NCI-H2227 treated with DMSO at 0.1 percent for 48 hours (cell line): Measurements from ENCODE around the gene BAHD1.
"Not testable (repeated sequence)": the region's sequence is repeated elsewhere in the genome, so short reads cannot be mapped to it uniquely, and the experiment has no call there.

Experiments used
- DNase-seq: peaks from one replicate; lab custom pipeline; 2025; lab: John Stamatoyannopoulos, UW

The BAHD1 gene

GRCh38 chr15:40445421-40445922 lies 4.7 kb downstream of the BAHD1 start:
- no peak for DNase-seq

DNA sequence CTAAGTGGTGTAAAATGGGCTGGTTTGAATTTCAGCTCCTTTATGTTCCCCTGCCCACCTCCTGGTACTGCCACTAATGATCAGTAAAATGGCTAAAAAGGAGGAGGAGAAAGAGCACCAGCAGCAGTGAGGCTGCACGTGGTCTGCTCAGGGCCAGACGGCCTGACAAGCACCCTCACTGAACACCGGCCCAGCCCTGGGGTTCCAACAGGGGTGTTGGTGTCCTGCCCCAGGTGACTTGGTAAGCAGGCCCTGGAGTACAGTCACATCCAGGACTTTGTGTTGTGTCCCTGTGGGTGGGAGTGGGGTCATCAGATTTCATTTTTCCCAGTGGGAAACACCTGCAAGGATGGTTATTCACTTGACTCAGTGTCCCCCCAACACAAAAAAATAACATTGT lies 5.4 kb downstream of the BAHD1 start:
- no peak for DNase-seq

DNA sequence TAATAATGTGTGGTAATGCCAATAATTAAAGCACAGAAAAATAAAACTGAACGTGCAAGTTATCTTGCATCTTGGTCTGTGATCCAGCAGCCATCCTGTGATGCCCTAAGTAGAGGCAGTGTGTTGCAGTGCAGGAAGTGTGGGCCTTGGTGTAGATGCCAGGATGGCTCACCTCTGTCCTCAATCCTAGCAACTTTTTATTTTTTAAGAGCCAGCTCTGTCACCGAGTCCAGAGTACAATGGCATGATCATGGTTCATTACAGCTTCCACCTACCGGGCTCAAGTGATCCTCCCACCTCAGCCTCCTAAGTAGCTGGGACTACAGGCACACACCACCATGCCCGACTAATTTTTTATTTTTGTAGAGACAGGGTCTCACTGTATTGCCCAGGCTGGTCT lies 7.6 kb downstream of the BAHD1 start:
- no peak for DNase-seq

- DNase-seq, result no peak
Observed at GRCh38 chr15:40449275-40449674, 8.5 kb downstream of the BAHD1 start.

DNA sequence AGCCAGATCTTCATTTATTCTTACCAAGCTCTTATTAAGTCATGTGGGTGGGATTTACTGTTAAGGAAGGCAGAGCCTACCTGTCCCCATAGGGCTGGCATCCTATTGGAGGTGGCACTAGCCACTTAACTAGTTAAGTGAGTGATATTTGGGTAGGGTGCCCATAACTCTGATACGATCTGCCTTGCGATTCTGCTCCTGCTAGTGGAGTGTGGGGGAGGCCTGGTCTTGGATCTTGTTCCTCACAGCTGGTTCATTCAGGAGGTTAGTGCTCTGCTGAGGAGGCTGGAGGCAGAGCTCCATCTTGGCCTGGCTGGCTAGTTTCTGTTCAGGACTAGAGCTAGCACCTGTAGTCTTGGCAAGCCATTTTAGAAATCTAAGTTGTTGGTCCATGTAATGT lies 9.3 kb downstream of the BAHD1 start:
- no peak for DNase-seq

- DNase-seq, result no peak
Observed at GRCh38 chr15:40451527-40452158, 10.9 kb downstream of the BAHD1 start.

DNA sequence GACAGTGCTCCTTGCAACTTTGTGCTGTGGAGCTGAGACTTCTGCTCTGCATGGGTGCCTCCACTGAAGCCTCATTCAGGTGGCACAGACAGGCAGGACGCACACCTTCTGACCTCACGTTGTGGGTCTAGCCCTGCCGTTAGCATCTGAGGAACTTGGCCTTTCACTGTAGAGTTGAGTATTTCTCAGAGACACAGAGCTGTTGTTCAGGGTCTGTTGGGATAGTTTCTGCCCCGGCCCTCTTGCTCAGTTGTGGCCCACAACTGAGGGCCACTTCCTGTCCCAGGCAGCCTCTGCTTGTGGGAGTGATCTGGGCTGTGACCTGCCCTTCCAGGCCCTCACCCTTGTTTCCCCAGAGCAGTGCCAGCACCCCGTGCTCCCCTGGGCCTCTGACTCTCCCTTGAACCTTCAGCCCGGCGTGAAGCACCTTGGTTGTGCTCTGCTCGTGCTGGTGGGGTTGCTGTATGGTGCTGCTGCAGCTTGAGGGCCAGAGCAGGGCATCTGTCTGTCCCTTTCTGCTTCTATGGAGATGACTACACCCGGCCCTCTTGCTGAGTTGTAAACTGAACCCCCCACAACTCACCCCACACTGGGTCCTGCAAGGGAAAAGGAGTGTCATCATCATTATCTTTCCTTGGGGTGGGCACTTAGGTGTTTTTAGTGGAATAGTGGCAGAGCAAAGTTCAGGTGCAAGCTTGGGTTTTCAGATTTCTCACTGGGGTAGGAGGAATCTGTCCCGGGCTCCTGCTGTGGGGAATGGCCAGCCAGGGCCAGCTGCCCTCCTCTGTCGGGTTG lies 11.7 kb downstream of the BAHD1 start:
- no peak for DNase-seq

- not testable (repeated sequence) for DNase-seq
Observed at GRCh38 chr15:40453941-40454340, 13.2 kb downstream of the BAHD1 start.

GRCh38 chr15:40454904-40455391 lies 14.2 kb downstream of the BAHD1 start:
- DNase-seq, result no peak

DNA sequence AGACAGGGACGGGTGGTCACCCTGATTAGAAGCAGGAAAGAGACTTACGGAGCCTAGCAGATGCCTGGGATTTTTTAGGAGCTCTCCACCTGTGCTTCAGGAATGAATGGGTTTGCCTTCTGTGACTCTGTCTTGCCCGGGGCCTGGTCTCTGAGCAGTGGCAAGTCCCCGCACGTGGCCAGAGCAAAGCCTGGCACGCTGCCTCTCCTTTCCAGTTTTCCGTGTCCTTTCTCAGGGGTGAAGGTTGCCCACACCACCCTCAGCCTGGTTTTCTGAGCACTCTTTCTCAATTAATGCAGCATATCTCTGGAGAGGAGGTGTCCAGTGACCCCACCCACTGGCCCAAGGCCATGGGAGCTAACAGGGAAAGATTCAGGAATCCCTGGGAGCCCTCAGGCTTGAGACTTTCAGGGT lies 15.6 kb downstream of the BAHD1 start:
- no peak for DNase-seq

DNA sequence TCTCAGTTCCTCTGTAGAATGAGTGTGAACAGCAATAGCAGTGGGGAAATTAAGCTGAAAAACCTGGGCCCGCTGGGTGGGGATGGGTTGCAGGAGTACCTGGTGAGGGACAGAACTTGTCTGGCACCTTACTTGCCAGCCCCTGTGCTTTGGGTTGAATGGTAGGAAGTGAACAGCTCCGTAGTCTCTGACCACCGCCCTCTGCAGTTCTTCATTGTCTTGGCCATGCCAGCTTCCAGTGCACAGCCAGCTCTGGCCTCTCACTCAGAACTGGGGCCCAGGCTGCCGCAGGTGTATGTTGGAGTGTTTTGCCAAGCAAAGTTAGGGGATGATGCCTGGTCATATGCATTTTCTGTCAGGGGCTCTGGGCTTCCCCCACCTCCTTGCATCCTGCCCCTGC lies 16.0 kb downstream of the BAHD1 start:
- DNase-seq, result no peak

DNA sequence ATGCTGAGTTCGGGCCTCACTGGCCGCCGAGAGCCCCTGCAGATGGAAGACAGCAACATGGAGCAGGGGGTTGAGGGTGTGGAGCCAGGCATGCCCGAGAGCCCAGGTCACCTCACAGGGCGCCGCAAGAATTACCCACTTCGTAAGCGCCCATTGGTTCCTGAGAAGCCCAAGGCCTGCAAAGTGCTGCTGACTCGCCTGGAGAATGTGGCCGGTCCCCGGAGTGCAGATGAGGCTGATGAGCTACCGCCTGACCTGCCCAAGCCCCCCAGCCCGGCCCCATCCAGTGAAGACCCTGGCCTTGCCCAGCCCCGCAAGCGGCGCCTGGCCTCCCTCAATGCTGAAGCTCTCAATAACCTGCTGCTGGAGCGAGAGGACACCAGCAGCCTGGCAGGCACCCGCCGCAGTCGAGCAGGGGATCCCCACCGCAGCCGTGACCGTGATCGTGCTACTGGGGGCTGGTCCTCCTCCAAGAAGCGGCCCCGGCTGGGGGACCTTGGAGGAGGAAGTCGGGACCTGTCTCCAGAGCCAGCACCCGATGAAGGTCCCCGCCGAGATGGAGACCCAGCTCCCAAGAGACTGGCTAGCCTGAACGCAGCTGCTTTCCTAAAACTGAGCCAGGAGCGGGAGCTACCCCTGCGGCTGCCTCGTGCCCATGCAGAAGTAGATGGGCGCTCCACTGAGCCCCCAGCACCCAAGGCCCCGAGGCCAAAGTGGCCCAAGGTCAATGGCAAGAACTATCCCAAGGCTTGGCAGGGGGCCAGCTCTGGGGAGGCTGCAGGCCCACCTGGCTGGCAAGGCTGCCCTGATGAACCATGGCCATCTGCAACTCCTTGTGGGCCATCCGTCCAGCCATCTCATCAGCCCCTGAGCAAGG lies 18.0 kb downstream of the BAHD1 start:
- no peak for DNase-seq

DNA sequence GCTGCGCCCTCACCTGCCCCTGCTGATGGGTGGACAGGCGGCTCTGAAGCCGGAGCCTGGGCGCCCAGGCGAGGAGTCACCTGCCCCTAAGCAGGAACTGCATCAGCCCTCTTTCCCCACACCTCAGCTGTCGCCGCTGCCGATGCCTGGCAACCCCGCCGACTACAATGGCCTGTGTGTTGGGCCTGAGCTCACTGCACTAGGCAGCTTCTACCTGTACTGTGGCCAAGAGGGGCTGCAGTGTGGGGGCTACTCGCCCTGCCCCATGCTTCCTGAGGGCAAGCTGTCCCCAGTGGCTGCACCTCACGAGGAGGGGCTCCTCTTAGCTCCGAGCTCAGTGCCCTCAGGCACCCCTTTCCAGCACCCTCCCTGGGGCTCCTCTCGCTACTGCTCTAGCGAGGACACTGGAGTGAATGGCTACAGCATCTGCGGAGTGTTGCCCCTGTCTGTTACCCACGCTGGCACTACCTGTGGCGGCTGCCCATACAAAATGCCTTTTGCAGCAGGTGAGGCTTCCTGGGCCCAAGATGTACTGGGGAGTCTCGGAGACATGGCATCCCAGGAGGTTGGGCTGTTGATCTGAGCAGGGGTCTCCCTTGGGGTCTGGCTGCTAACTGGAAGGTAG lies 18.8 kb downstream of the BAHD1 start:
- DNase-seq, result no peak

- no peak for DNase-seq
Observed at GRCh38 chr15:40460404-40460803, 19.7 kb downstream of the BAHD1 start.

DNA sequence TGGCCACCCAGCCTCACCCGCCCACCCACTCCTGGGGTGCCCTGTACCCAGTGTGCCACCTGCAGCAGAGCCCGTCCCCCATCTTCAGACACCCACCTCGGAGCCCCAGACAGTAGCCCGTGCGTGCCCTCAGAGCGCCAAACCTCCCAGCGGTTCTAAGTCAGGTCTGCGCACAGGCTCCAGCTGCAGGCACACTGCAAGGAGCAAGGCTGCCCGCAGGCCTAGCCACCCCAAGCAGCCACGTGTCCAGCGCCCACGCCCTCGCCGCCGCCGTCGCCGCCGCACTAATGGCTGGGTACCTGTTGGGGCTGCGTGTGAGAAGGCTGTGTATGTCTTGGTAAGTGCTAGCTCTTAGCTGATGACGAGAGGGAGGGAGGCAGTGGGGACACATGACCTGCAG lies 21.2 kb downstream of the BAHD1 start:
- DNase-seq, result no peak

GRCh38 chr15:40463279-40463678 lies 22.5 kb downstream of the BAHD1 start:
- DNase-seq, result no peak

DNA sequence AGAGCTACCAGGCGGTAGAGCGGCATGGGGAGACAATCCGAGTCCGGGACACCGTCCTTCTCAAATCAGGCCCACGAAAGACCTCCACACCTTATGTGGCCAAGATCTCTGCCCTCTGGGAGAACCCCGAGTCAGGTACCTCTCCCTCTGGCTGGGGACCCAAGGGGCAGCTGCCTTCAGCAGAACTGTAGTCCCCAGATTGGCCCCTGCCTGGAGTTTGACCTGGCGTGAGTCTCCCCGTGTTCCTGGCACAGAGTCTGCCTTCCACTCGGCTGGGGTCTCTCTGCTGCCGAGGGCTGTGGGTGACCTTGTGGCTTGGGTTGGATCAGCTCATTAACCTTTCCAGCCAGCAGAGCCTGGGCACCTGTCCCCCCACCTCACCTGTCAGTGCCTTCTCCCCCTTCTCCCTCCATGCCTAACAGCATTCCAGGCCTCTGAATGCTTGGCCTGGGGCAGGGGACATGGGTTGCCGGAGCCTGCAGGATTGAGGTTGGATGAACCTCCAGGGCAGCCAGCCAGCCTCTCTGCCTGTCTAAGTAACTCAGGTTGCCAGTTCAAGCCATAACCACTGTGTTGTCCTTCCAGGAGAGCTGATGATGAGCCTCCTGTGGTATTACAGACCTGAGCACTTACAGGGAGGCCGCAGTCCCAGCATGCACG lies 23.3 kb downstream of the BAHD1 start:
- no peak for DNase-seq

- DNase-seq, result no peak
Observed at GRCh38 chr15:40464595-40465185, 23.9 kb downstream of the BAHD1 start.

- no peak for DNase-seq
Observed at GRCh38 chr15:40465939-40466338, 25.2 kb downstream of the BAHD1 start.

DNA sequence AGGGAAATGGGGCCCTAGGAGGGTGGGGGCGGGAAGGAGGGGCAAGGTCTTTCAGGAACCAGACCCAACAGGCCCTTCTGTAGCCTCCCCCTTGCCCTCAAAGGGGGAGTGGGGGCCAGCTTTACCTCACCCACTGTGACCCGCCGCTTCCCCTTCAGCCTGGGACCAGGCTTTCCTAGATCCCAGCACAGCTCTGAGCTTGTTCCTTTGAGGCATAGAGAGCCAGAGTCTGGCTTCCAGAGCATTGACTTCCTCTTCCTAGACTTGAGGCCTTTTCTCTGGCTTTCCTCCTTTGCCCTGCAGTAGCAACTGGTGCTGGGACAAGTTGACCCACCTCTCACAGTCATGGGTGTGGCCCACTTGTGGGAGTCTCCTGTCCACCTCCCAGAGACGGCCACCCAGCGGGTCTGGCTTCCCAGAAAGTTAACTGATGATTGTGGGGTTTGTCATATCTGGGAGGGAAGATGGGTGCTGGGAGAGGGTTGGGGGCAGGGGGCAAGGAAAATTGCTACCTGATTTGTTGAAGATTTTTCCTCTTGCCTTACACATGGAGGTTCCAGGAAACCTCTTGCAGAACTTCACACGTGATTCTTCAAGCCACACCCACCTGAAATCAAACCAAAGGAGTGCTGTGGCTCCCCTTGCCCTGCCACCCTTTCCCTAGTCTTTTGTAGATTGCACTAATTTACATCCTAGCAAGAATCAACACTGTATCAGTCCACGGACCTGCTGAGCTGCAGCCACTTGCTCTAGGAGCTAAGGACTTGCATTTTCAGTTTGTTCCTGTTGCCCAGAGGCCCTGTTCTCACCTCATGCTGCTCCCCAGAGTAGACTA lies 25.9 kb downstream of the BAHD1 start:
- DNase-seq, result no peak
